ENCODE results near the gene PCBP1.

- TF ChIP-seq POLR2A (IDR thresholded peaks at IDR 0.05; ENCODE audit: low read depth, low read length) (0 out of 2 replicates have a peak, but pooled peaks have one; percentile 5), POLR2AphosphoS5 (IDR thresholded peaks at IDR 0.05; ENCODE audit: low read depth, low read length) (no peak), POU2F2 (IDR thresholded peaks at IDR 0.05; ENCODE audit: low read depth, low read length) (no peak), SPI1 (IDR thresholded peaks at IDR 0.05; ENCODE audit: low read depth, low read length) (no peak), PAX5 (IDR thresholded peaks at IDR 0.05; ENCODE audit: insufficient read depth, low read length, severe bottlenecking) (no peak)
Observed at GRCh38 chr2:70044290-70045040, 42.8 kb upstream of the PCBP1 start.
